HCT116 (cell line): ENCODE measurements around the gene LYSMD3.

ENCODE experiments used
- CTCF ChIP-seq, 3 experiments: fragments of 200-600 bp in 1 of 3; sonication (generic) in 1 of 3; IDR thresholded peaks in 2 of 3; conservative IDR thresholded peaks in 1 of 3; 2 replicates each; pipeline ENCODE4 v1.5.1; 2012 to 2017; ENCODE audit warnings: low read depth in 2 of 3, low read length in 2 of 3, antibody characterized with exemption in 1 of 3, borderline replicate concordance in 1 of 3, control low read depth in 1 of 3, mild to moderate bottlenecking in 1 of 3, mixed read lengths in 1 of 3, mixed run types in 1 of 3, moderate library complexity in 1 of 3; ENCODE audit not compliant: insufficient read depth in 1 of 3
- TF ChIP-seq, protein P1 (sequence below): IDR thresholded peaks from 2 replicates; pipeline ENCODE4 v1.6.1; 2011; ENCODE audit warnings: mild to moderate bottlenecking, low read length, moderate library complexity; ENCODE audit not compliant: insufficient replicate concordance; ENCODE audit errors: extremely low read depth

DNA sequence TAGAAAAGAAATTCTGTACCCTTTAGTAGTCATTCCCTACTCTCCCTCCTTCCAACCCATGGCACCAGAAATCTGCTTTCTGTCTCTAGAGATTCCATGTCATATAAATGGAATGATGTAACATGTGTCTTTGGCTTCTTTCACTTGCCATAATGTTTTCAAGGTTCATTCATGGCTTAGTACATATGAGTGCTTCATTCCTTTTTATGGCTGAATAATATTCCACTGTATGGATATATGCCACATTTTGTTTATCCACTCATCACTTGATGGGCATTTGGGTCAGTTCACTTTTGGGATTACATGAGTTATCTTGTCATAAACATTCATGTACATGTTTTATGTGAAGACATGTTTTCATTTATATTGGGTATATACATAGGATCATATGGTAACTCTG lies 35.3 kb downstream of the LYSMD3 start:
- no peak for TF ChIP-seq CTCF (IDR thresholded peaks at IDR 0.05 in 2 of 3, conservative IDR thresholded peaks at IDR 0.05 in 1 of 3; ENCODE audit: borderline replicate concordance in 1 of 3, insufficient read depth in 1 of 3, low read depth in 2 of 3, low read length in 2 of 3)
- TF ChIP-seq, protein P1, sequence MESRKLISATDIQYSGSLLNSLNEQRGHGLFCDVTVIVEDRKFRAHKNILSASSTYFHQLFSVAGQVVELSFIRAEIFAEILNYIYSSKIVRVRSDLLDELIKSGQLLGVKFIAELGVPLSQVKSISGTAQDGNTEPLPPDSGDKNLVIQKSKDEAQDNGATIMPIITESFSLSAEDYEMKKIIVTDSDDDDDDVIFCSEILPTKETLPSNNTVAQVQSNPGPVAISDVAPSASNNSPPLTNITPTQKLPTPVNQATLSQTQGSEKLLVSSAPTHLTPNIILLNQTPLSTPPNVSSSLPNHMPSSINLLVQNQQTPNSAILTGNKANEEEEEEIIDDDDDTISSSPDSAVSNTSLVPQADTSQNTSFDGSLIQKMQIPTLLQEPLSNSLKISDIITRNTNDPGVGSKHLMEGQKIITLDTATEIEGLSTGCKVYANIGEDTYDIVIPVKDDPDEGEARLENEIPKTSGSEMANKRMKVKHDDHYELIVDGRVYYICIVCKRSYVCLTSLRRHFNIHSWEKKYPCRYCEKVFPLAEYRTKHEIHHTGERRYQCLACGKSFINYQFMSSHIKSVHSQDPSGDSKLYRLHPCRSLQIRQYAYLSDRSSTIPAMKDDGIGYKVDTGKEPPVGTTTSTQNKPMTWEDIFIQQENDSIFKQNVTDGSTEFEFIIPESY: no peak
